GM18507 (cell line): ENCODE measurements around the gene PTPRN2.
"Not testable (repeated sequence)": the region's sequence is repeated elsewhere in the genome, so short reads cannot be mapped to it uniquely, and the experiment has no call there.

Experiments
- DNase-seq: peaks from one replicate; pipeline ENCODE4 v3.0.0; 2011; ENCODE audit warnings: low read depth; ENCODE audit not compliant: insufficient read length; ENCODE audit errors: extremely low spot score
- FAIRE-seq: peaks from 2 replicates; lab custom pipeline; 2011; peaks lifted over from hg19 to GRCh38; lab: Jason Lieb, UNC

PTPRN2 gene

DNA sequence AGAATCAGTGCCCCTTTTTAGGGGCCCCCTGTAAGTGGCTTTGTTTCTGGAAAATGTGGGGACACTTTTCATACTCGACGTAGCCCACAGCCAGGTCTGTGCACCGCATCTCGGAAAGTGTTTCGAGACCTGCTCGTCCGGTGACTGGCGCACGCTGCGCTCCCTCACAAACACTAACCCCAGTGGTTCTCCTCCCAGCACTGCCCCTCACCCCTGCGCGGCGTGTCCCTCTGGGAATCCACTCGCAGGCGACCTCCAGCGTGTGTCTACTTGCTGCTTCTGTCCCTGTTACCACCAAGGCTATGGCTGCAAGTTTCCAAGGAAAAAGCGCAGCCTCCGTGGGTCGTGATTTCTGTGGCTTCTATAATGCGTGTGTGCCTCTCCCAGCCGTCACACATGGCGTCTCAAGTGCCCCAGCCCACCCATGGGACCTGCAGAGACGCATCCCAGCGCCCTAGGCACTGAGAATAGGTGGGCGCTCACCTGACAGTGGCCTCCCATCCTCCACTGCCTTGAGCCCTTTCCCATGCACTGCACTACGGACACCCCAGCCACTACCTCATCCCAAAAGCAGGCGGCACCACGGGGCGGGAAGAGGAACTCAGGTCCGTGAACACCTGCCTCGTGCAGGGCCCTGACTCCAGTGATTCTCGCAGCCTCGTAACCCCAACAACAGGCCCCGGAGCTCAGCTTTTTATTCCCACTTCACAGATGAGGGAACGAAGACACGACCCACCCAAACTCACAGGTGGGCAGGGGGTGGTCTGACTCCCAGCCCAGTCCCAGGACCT is 49.3 kb downstream of the PTPRN2 start:
- FAIRE-seq = no peak
- DNase-seq = no peak

DNA sequence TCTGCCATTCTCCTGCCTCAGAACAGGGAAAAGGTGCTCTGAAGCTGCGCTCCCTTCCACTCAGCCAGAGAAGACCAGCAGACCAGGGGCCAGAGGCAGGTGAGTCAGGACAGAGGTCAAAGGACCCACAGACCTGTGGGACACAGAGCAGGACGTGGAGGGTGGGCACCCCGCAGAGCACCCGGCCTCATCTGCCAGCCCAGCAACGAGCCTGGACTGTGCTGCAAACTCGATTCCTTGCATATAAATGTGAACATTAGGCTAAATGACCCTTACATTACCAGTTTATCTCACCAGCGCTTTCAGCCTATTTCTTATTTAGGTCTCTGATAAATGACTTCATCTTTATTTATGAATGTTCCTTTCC is 50.1 kb downstream of the PTPRN2 start:
- FAIRE-seq (no peak), DNase-seq (no peak)

DNA sequence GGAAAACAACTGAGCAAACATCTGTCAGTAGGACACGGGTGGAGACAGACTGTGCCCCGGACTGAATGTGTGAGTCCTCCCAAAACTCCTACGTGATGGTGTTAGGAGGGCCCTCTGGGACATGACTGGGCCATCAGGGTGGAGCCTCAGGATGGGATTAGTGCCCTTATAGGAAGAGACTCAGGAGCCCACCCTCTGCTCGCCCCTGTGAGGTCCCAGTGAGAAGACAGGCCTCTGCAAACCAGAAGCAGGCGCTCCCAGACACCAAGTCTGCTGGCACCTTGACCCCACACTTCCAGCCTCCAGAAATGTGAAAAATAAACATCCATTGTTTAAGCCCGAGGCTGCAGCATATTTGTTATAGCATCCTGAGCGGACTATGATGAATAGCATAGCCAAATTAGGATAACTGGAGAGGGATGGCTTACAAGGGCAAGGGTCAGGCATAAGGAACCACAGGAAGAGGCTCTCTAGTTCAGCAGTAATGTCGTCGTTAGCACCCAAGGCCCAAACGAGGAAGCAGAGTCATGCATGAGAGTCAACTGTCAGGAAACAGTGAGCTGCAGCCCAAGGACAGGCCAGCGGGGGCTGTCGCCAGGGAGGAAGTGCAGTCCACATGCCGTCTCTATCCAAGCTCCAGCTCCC is 50.6 kb downstream of the PTPRN2 start:
- DNase-seq (no peak), FAIRE-seq (no peak)

DNA sequence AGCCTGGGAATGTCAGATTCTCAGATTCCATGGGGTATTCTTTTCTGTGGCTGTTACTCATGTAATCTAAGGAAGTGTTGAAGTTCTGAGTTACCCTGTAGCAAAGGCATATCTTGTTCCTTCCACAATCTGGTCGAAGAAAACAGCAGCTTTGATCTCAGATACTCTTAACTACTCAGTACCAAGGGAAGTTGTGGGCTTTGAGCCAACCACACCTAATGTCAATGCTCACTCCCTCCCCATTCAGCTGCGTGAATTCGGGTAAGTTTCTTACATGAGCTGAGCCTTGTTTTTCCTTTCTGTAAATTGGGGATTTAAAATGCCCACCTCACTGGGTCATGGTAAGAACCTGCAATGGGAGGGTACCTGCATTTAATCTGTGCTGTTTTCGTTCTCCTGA is 52.5 kb downstream of the PTPRN2 start:
- FAIRE-seq (no peak), DNase-seq (no peak)

DNA sequence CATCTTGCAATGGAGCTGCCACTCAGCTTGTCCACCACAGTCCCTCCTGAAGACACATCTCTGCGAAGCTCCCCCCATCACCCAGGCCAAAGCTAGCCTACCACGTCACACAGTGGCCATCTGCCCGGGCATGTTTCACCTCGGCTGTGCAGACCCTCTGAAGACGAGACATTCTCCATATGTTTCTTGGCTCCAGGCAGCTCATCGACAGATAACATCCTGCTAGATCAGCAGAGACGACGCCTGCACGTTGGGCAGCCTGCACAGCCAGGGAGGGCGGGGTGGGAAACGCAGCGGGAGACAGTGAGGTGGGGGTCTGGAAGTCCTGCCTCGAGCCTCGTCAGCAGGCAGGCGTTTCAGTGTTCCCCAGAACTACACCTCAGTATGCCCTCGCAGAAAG is 53.0 kb downstream of the PTPRN2 start:
- FAIRE-seq (no peak), DNase-seq (no peak)

DNA sequence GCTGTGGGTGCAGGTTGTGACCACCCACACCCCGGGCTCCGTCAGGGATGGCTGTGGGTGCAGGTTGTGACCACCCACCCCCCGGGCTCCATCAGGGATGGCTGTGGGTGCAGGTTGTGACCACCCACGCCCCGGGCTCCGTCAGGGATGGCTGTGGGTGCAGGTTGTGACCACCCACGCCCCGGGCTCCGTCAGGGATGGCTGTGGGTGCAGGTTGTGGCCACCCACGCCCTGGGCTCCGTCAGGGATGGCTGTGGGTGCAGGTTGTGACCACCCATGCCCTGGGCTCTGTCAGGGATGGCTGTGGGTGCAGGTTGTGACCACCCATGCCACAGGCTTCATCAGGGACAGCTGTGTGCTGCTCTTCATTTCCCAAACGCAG is 53.5 kb downstream of the PTPRN2 start:
- DNase-seq, FAIRE-seq: not testable (repeated sequence)

DNA sequence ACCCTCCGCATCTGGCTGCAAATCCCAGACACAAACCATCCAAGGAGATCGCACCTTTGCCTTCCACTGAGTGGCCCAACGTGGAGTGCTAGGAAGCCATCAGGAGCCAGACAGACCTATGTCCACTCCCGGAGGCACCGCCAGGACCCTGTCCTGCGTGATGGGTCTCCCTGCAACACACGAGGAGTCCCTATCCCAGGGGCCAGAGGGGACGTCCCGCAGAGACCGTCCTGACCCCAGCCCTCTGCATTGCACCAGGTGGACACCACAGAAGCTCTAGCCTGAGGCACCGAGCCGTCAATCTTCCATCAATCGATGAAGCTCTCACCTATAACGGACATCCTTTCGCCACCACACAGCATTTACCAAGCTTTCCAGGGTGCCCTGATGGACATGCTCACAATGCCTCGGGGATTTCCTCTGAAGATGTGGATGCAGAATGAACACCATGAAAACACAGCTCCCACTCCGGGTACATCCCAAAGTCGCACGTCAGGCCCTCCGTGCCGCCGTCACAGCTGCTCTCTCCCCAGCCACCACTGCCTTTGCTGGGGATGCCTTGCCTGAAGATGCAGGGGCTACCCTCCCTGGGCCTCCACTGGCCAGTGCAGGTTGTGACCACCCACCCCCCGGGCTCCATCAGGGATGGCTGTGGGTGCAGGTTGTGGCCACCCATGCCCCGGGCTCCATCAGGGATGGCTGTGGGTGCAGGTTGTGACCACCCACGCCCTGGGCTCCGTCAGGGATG is 54.1 kb downstream of the PTPRN2 start:
- DNase-seq (no peak), FAIRE-seq (no peak)

DNA sequence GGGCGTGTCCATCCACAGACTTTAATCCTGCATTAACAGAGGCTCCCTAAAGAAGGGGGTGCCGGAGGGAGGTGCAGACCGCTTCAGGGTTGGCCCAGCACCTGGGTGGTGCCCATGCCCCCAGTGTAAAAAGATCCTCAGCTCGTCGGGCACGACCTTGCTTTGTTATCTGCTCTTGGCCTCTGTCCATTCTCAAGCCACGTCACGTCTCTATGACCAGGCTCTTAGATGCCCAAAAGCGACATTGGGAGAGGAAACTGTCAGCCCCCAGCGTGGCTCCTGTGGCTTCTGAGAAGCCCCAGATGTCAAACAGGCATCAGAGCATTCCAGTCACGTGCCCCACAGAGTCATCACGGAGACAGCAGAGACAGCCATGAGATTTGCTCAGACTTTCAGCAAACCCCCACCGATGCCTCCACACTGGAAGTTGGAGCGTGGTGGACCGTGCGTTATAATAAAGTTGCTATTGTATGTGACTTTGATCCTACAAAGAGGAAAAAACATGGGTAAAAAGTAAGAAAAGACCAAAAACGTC is 55.5 kb downstream of the PTPRN2 start:
- no peak for DNase-seq
- FAIRE-seq = no peak

DNA sequence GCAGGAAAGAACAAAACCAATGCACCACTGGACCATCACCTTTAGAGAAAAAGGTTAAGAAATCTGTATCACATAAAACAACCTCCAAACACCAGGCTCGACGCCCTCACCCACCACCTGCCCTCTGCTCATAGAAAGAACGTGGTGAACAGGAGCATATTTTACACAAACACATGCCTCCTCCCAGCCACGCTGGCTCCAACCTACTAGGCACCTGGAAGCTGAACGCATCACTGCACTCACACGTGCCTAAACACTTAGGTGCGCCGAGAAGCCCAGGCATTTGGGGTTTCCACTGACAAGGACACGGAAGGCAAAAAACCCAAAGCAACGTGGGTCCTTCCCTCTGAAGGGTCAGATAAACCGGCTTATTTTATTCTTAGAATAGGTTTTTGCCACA is 56.0 kb downstream of the PTPRN2 start:
- no peak for DNase-seq
- FAIRE-seq = no peak

DNA sequence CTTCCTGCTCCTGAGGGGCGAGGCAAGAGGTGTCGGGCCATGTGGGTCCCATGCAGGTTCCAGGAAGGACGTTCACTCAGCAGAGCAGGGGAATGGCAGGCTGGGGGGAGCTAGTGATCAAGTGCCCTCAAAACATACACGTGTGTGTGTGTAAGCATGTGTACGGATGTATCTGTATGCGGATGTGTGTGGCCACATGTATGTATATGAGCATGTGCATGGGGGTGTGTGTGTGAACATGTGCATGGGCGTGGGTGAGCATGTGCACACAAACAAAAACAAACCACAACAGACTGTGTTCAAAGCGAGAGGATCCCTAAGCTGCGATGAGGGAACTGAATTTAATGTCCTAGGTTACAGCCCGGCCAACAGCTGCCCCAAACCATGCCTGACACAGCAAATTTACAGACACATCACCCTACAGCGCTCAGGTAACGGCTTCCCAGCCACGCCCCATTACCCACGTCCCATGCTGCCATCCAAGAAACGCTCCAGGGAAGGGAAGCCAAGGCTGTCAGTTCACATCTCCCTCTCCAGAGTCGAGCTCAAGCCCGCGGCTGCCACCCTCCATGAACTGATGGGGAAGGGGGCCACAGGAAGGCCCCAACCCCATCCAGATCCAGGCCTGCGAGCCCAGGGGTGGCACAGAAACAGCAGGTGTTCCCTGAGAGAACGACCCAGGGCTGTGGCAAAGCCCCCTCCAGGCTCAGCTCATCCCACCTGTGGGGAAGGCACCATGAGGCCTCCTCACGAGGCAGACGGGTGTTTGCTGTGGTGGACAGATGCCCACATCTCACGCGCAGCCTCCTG is 56.6 kb downstream of the PTPRN2 start:
- DNase-seq (no peak), FAIRE-seq (no peak)

DNA sequence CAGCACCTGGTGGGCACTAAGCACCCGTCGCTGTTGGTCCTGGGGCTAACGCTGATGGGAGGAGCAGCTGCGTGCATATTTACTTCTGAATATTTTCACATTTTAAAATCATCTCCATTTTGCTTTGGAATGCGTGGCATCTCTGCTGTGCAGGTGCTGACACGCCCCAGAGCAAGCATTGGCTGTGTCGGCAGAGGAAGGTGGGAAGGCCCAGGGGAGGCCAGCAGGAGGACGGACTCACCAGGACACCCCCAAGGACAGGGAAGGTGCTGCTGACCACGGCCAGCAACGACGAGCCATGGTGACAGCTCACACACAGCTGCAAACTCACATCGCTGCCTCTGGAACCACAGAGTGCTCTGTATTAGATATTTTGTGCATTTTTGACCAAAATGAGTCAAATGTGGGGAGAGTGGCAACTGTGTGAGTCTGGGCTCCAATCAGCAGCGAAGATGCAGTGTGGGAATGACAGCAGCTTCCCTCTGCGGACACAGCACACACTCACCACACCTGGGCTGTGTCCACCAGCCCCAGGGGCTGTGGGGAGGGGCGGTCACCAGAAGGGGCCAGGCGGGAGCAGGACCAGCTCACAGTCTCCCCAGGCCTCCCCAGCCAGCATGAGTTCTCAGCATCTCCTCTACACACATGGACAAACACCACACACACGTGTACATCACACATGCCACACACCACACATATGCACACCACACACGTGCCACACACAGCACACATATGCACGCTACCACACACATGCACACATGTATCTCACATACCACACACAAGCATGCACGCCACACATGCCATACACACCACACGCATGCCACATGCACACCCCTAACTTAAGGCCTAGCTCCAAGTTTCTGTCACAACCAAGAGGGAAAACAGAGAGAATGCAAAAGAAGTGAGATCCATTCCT is 58.2 kb downstream of the PTPRN2 start:
- no peak for FAIRE-seq
- DNase-seq = no peak

DNA sequence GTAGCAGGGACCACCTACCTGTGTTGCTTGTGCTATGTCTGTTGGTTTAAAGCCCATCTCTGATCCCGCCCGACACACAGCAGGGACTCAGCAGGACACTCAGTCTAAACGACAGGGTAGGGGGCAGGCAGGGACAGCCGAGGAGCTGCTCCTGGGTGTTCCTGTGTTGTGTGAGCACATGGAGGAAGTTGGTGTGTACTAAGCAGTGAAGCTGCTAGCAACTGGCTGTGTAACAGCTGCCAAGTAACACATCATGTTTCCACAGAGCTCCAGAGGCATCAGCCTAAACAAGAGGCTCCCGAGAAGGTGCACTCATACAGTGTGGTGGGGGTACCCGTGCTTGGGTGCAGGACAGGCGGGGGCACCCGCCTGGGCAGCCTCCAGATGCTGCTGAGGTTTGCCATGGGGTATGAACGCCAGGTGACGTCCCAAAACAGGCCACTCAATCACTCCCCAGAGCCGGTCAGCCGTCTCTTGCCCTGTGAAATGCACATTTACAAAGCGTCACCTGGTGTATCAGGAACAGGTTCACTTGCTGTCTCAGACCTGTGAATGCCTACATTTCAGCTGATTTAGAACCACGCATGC is 59.6 kb downstream of the PTPRN2 start:
- FAIRE-seq = no peak

DNA sequence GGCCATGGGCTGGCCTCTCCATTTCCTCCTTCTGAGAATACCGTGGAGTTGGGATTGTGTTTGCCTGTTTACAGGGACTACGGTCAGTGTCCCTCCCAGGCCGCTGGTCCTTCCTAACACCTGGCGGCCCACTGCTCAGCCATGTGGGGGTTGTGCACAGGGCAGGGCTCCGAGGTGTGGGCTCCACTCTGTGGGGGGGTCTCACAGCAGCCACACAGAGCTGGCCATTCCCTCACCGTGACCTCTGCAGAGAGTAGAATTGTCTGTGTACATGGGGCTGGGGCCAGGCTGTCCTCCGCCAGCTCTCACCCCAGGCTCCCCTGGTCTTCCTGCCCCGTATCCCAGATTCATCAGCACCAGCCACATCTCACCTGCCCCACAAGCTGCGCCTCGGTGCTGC is 60.1 kb downstream of the PTPRN2 start:
- FAIRE-seq (no peak), DNase-seq (no peak)

More for the DNA sequence above, 59.6 kb downstream of the PTPRN2 start:
- DNase-seq = no peak

DNA sequence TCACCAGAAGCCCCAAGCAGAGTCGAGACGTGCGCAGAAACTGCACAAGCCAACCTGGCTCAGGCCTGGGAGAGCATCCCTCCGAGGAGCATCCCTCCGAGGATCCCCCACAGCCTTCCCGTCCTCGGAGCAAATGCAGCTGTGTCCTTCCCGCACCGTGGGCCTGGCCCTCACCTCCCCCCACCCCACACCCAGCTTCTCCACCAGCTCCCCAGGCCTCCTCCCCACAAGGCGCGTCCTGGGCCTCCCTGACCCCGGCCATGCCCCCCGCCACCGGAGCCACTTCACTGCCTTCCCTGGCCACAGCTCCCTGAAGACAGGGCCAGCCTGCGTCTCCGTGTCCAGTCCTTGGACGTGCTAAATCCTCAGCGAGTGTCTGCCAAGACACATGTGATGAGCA is 60.6 kb downstream of the PTPRN2 start:
- no peak for DNase-seq
- no peak for FAIRE-seq

DNA sequence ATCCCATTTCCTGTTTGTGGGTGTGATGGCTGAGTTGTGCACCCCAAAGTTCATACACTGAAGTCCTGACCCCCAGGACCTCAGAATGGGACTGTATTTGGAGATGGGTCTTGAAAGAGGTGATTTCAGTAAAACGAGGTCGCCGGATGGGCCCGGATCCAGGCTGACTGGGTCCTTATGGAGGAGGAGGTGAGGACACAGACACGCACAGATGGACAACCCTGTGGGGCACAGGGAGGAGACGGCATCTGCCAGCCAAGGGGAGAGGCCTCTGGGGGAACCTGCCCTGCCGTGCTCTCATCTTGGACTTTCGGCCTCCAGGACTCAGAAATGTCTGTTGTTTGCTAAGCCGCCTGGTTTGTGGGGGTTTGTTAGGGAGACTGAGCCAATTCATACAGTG is 61.1 kb downstream of the PTPRN2 start:
- FAIRE-seq (no peak), DNase-seq (no peak)

DNA sequence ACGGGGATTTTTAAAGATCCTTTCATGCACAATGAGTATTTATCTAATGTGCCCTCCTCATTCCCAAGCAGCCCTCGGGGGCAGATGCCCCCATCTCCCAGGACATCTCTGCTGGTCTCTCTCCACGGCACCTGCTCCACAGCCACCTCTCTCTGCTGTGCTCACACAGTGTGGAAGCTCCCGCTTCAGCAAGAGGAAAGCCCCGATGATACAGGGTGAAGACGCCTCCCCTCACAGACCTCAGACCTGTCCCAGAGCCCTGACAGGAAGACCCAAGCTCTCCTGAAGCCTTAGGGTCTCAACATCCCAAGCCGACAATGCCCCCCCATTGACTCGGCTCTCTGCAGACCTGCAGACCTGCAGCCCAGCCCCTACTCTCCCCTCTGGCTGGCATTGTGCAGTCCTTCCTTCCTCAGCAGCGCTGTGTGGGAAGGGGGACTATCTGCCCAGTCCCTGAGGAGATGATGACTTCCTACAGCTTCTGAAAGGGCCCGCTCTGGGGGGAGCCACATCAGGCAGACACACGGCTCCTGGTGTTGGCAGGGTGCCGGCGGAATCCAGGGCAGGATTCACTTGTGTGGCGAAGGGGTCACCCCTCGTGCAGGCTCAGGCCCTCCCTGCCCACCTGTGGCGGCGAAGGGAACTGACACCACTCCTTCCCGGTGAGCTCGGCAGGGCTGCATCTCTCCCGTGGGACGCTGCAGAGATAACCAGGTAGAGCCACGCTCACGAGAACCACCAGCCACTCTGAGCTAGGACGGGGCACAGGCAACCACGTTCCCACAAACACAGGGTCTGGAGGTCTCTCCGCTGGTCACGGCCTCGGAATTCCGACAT is 61.8 kb downstream of the PTPRN2 start:
- no peak for DNase-seq

More for the DNA sequence above, 61.8 kb downstream of the PTPRN2 start:
- no peak for FAIRE-seq
